ENCODE data around the gene LPAR1.

Gene LPAR1

GRCh38 chr9:110912419-110913291, 125.6 kb downstream of the LPAR1 start:
- no peak overlapping the region for H3K4me3 Mint-ChIP-seq
- DNase-seq (ENCODE audit: low spot score in 2 of 2): no peak
- peaks cover 7% of the 10 kb centered on the region for H3K9me3 Mint-ChIP-seq
- H3K36me3 Mint-ChIP-seq: no peaks in the 10 kb centered on the region
- no peaks in the 10 kb centered on the region for H3K4me1 Mint-ChIP-seq
- no peak for ATAC-seq
- no peak overlapping the region for H3K27ac Mint-ChIP-seq

- Mint-ChIP-seq H3K36me3 (no peaks in the 10 kb centered on the region), H3K4me3 (no peak overlapping the region), H3K4me1 (no peaks in the 10 kb centered on the region), H3K9me3 (peaks cover 7% of the 10 kb centered on the region), H3K27ac (no peak overlapping the region)
- DNase-seq (ENCODE audit: low spot score in 2 of 2): no peak
- ATAC-seq: no peak
Measured at GRCh38 chr9:110911659-110912418, 126.4 kb downstream of the LPAR1 start.

DNA sequence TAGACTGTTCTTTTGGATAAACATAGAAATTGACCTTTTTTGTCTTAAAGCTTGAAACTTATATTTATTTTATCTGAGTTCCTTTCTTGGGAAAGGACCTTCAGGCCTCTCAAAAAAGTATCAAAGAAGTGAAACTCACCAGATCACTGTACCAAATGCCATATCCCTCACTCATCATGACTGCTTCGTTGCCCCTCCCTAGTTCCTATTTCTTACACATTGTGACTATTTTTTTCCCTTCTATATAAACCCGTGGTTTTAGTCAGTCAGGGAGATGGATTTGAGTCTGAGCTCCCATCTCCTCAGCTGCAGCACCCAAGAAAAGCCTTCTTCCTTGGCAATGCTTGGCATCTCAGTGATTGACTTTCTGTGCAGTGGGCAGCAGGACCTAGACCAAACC, 129.4 kb downstream of the LPAR1 start:
- DNase-seq (ENCODE audit: low spot score in 2 of 2) (no peak), ATAC-seq (no peak)
- Mint-ChIP-seq H3K9me3 (peaks cover 5% of the 10 kb centered on the region), H3K4me3 (no peak overlapping the region), H3K36me3 (no peaks in the 10 kb centered on the region), H3K4me1 (no peaks in the 10 kb centered on the region), H3K27ac (no peak overlapping the region)

- Mint-ChIP-seq H3K27ac (no peak overlapping the region), H3K36me3 (no peaks in the 10 kb centered on the region), H3K4me3 (no peak overlapping the region), H3K4me1 (no peaks in the 10 kb centered on the region), H3K9me3 (peaks cover 22% of the 10 kb centered on the region)
- DNase-seq (ENCODE audit: low spot score in 2 of 2) (no peak), ATAC-seq (no peak)
Measured at GRCh38 chr9:110900917-110901316, 137.4 kb downstream of the LPAR1 start.

DNA sequence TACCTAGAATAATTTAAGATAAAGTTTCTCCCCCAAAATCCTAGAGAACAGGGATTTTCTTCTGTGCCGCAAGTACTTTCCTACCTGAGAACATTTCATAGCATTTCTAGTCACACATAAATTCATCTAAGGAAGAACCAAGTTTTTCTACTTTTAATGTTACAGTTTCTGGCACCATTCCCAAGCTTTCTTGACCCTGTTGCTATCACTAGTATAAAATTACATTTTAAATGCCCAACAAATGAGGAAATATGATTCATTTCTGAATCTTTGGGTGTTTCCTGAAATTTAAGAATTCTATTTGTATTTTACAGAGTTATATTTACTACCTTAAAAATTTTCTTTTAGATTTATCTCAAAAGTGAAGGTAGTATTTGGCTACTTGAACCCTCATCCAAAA, 137.8 kb downstream of the LPAR1 start:
- H3K4me1 Mint-ChIP-seq: no peaks in the 10 kb centered on the region
- no peak for DNase-seq (ENCODE audit: low spot score in 2 of 2)
- no peak overlapping the region for H3K27ac Mint-ChIP-seq
- no peaks in the 10 kb centered on the region for H3K36me3 Mint-ChIP-seq
- no peak for ATAC-seq
- H3K4me3 Mint-ChIP-seq: no peak overlapping the region
- H3K9me3 Mint-ChIP-seq: peaks cover 22% of the 10 kb centered on the region

DNA sequence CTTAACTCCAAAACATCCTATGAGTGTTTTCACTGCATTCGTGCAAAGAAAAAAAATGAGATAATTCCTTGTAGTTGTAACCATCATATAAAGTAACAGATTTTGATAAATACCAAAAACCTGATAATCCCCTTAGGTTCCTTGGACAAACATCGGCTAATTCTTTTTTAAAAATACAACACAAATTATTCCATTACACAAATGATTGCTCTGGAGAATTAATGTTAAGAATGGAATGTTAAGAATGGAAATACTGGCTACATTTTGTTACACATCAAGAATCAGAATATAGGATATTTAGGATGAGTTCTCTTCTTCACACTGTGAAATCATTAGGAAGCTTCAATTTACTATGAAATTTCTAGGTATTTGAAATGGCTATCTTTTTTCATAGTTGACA, 139.4 kb downstream of the LPAR1 start:
- H3K9me3 Mint-ChIP-seq: peaks cover 20% of the 10 kb centered on the region
- H3K4me1 Mint-ChIP-seq: no peaks in the 10 kb centered on the region
- no peaks in the 10 kb centered on the region for H3K36me3 Mint-ChIP-seq
- no peak overlapping the region for H3K27ac Mint-ChIP-seq
- no peak overlapping the region for H3K4me3 Mint-ChIP-seq
- DNase-seq (ENCODE audit: low spot score in 2 of 2) (no peak), ATAC-seq (no peak)

DNA sequence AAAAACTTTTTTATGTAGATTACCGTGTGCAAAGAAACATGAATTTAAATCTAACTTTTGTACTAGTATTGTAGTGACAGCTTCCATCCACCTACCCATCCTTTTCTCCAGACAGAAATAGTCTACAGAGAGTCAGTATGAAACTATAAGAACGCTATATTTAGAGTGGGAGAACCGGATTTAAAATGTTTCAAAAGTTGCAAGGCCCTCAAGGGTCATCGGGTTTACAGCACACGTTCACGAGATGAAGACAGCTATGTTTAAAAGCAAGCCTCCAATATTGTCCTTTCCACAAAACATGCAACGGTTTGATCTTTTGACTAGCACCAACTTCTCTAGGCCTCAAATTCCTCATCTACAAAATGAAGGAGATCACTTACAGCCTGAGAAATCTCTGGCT, 139.9 kb downstream of the LPAR1 start:
- H3K9me3 Mint-ChIP-seq: peaks cover 19% of the 10 kb centered on the region
- no peak overlapping the region for H3K27ac Mint-ChIP-seq
- no peak overlapping the region for H3K4me3 Mint-ChIP-seq
- no peaks in the 10 kb centered on the region for H3K36me3 Mint-ChIP-seq
- ATAC-seq (no peak), DNase-seq (ENCODE audit: low spot score in 2 of 2) (no peak)
- H3K4me1 Mint-ChIP-seq: no peaks in the 10 kb centered on the region

DNA sequence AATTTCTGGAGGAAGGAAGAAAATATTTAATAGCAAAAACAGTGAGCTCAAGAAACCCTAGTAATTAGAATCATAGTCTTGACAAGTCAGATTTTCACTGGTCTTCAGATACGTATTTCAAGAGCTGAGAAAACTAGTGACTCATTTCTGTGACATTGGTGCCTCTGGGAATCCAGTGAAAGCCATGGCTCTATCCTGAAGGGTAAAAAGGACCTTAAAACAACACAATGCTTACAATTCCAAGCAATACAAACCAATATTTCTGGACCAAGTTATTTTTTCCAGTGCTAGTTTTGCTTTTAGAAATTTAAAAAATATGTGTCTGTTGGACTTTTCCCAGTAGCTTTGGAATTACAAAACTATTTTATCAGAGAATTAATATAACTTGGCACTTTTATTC, 140.3 kb downstream of the LPAR1 start:
- ATAC-seq: no peak
- no peak overlapping the region for H3K4me3 Mint-ChIP-seq

GRCh38 chr9:110895147-110895905, 142.9 kb downstream of the LPAR1 start:
- peaks cover 14% of the 10 kb centered on the region for H3K9me3 Mint-ChIP-seq

More for the DNA sequence above, 140.3 kb downstream of the LPAR1 start:
- Mint-ChIP-seq H3K4me1 (no peaks in the 10 kb centered on the region), H3K27ac (no peak overlapping the region), H3K36me3 (no peaks in the 10 kb centered on the region), H3K9me3 (peaks cover 19% of the 10 kb centered on the region)
- no peak for DNase-seq (ENCODE audit: low spot score in 2 of 2)

DNA sequence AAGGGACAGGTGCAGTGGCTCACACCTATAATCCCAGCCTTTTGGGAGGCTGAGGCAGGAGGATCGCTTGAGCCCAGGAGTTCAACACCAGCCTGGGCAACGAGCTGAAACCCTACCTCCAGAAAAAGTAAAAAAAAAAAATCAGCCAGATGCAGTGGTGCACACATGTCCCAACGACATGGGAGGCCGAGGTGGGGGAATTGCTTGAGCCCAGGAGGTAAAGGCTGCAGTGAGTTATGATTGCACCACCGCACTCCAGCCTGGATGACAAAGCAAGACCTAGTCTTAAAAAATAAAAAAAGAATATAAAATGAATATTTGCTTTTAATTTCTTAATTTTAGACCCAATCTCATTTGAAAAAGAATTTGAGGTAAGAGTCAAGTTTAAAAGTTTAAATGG, 143.5 kb downstream of the LPAR1 start:
- no peak overlapping the region for H3K4me3 Mint-ChIP-seq
- no peak overlapping the region for H3K27ac Mint-ChIP-seq
- no peaks in the 10 kb centered on the region for H3K36me3 Mint-ChIP-seq
- DNase-seq (ENCODE audit: low spot score in 2 of 2) (no peak), ATAC-seq (no peak)
- no peaks in the 10 kb centered on the region for H3K4me1 Mint-ChIP-seq
- peaks cover 14% of the 10 kb centered on the region for H3K9me3 Mint-ChIP-seq

More at GRCh38 chr9:110895147-110895905, 142.9 kb downstream of the LPAR1 start:
- DNase-seq (ENCODE audit: low spot score in 2 of 2): no peak
- no peak overlapping the region for H3K27ac Mint-ChIP-seq
- H3K36me3 Mint-ChIP-seq: no peaks in the 10 kb centered on the region
- H3K4me3 Mint-ChIP-seq: no peak overlapping the region
- ATAC-seq: no peak
- no peaks in the 10 kb centered on the region for H3K4me1 Mint-ChIP-seq

- H3K36me3 Mint-ChIP-seq: no peaks in the 10 kb centered on the region
- DNase-seq (ENCODE audit: low spot score in 2 of 2): no peak
- H3K9me3 Mint-ChIP-seq: peaks cover 16% of the 10 kb centered on the region
- H3K4me1 Mint-ChIP-seq: no peaks in the 10 kb centered on the region
- H3K4me3 Mint-ChIP-seq: no peak overlapping the region
- no peak overlapping the region for H3K27ac Mint-ChIP-seq
- ATAC-seq: no peak
Measured at GRCh38 chr9:110892689-110893088, 145.6 kb downstream of the LPAR1 start.

- Mint-ChIP-seq H3K27ac (no peak overlapping the region), H3K4me3 (no peak overlapping the region), H3K4me1 (no peaks in the 10 kb centered on the region), H3K36me3 (no peaks in the 10 kb centered on the region), H3K9me3 (peaks cover 10% of the 10 kb centered on the region)
- DNase-seq (ENCODE audit: low spot score in 2 of 2) (no peak), ATAC-seq (no peak)
Measured at GRCh38 chr9:110891760-110892159, 146.5 kb downstream of the LPAR1 start.

DNA sequence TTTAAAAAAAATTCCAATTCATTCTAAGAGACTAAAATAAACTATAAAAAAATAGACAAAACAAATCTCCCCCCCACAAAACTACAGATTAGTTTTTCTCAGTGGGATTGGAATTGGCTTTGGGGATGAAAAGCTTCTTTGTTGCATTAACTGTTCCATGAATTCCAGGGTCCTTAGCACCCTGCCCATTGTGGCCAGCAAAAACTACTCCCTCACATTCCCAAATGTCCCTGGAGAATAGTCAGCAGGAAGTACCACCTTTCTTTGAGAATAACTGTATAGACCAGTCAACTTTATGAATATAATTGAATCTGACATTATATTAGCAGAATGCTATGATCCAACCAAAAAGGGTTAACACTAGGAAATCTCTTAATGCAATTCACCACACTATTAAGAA, 147.9 kb downstream of the LPAR1 start:
- Mint-ChIP-seq H3K36me3 (no peaks in the 10 kb centered on the region), H3K4me1 (no peaks in the 10 kb centered on the region), H3K4me3 (no peak overlapping the region), H3K9me3 (peaks cover 8% of the 10 kb centered on the region), H3K27ac (no peak overlapping the region)
- ATAC-seq (no peak), DNase-seq (ENCODE audit: low spot score in 2 of 2) (no peak)

DNA sequence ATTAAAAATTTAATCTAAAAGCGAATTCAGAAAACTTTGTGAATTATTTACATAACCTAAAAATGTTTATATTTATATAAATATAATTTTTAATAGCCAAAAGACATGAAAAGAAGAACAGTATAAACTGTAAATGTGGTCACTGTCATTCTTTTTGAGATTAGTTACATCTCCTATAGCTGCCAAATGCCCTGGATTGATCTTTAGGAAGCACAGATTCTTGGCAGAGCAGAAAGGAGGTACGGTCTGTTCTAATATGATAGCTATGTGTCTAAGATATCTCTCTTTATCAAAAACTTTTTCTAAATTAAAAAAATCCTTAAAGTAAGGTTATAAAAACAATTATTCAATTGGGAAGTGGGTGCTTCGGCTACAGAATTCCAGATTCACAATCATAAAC, 151.0 kb downstream of the LPAR1 start:
- Mint-ChIP-seq H3K9me3 (peaks cover 10% of the 10 kb centered on the region), H3K27ac (no peak overlapping the region)
- ATAC-seq: no peak

GRCh38 chr9:110886832-110887231, 151.4 kb downstream of the LPAR1 start:
- ATAC-seq (no peak), DNase-seq (ENCODE audit: low spot score in 2 of 2) (no peak)
- Mint-ChIP-seq H3K4me1 (no peaks in the 10 kb centered on the region), H3K4me3 (no peak overlapping the region), H3K27ac (no peak overlapping the region), H3K36me3 (no peaks in the 10 kb centered on the region), H3K9me3 (peaks cover 8% of the 10 kb centered on the region)

More for the DNA sequence above, 151.0 kb downstream of the LPAR1 start:
- no peak for DNase-seq (ENCODE audit: low spot score in 2 of 2)
- Mint-ChIP-seq H3K4me3 (no peak overlapping the region), H3K4me1 (no peaks in the 10 kb centered on the region), H3K36me3 (no peaks in the 10 kb centered on the region)

Data from stimulated activated effector memory CD8-positive, alpha-beta T cell treated with anti-CD3 and anti-CD28 coated beads, Interleukin-12 subunit alpha, Interleukin-12 subunit beta, amount 100 ng/mL, for 72 hours (primary cell).